Measurements from ENCODE around the gene RPF1.
A peak's percentile ranks its signal among the peaks of the same experiment; 100 is the strongest.

The RPF1 gene

DNA sequence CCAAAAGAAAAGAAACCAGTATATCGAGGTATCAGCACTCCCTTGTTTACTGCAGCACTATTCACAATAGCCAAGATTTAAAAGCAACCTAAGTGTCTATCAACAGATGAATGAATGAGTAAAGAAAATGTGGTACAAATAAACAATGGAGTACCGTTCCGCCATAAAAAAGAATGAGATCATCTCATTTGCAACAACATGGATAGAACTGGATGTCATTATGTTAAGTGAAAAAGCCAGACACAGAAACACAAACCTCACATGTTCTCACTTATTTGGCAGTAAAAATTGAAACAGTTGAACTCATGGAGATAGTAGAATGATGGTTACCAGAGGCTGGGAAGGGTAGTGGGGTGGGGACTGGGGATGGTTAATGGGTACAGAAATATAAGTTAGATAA, 31.6 kb downstream of the RPF1 start:
- no peak for DNase-seq (ENCODE audit: extremely low read depth, low read depth)
- TF ChIP-seq, protein P1, sequence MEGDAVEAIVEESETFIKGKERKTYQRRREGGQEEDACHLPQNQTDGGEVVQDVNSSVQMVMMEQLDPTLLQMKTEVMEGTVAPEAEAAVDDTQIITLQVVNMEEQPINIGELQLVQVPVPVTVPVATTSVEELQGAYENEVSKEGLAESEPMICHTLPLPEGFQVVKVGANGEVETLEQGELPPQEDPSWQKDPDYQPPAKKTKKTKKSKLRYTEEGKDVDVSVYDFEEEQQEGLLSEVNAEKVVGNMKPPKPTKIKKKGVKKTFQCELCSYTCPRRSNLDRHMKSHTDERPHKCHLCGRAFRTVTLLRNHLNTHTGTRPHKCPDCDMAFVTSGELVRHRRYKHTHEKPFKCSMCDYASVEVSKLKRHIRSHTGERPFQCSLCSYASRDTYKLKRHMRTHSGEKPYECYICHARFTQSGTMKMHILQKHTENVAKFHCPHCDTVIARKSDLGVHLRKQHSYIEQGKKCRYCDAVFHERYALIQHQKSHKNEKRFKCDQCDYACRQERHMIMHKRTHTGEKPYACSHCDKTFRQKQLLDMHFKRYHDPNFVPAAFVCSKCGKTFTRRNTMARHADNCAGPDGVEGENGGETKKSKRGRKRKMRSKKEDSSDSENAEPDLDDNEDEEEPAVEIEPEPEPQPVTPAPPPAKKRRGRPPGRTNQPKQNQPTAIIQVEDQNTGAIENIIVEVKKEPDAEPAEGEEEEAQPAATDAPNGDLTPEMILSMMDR (IDR thresholded peaks at IDR 0.05; ENCODE audit: low read depth, low read length, missing control alignments): no peak
- no peak overlapping the region for H3K4me3 ChIP-seq (replicated peaks; ENCODE audit: low read depth, low read length)

DNA sequence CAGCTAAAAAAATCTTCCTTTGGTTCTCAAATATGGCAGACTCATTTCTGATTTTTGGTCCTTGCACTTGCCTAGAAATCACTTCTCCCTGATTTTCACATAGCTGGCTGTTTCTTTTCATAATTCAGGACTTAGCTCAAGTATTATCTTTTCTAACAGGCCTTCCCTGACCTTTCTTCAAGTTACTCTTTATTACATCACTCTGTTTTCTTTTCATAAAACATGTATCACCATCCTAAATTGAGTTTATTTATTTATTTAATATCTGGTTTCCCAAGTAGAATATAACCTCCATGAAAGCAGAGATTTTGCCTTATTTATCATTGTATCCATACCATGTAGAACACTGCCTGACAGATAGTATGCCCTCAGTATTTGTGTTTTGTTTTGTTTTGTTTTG, 45.5 kb downstream of the RPF1 start:
- no peak overlapping the region for H3K4me3 ChIP-seq (replicated peaks; ENCODE audit: low read depth, low read length)
- TF ChIP-seq, protein P1 (IDR thresholded peaks at IDR 0.05; ENCODE audit: low read depth, low read length, missing control alignments): no peak
- DNase-seq (ENCODE audit: extremely low read depth, low read depth): no peak

DNA sequence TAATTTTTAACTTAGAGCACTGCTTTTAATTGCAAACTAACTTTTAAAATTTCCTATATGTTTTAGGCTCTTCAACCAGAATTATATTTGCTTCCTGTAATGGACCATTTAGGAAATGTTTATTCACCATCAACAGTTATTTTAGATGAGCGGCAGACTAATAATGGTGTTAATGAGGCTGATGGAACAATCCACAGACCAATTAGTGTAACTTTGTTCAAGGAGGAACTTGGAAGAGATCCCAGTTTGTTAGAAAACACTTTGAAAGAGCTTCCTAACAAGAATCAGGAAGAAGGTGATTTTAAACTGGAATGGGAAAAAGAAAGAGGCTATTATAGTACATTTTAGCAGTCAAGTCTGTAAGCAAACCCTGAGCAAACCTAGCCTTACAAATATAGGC, 46.7 kb downstream of the RPF1 start:
- H3K4me3 ChIP-seq (replicated peaks; ENCODE audit: low read depth, low read length): no peak overlapping the region
- TF ChIP-seq, protein P1 (IDR thresholded peaks at IDR 0.05; ENCODE audit: low read depth, low read length, missing control alignments): no peak
- no peak for DNase-seq (ENCODE audit: extremely low read depth, low read depth)

DNA sequence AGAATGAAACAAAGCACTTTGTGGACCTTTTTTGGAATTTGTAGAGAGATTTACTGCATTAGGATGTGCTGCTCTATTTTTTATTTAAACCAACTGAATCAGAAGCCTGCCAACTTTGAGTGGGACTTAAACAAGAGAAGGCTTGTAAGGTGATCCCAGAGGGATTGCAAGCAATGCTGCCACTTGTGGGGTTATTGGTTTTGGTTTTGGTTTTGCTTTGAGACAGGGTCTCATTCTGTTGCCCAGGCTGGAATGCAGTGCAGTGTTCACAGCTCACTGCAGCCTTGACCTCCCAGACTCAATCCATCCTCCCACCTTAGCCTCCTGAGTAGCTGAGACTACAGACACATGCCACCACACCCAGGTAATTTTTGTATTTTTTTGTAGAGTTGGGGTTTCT, 59.5 kb downstream of the RPF1 start:
- TF ChIP-seq, protein P1 (IDR thresholded peaks at IDR 0.05; ENCODE audit: low read depth, low read length, missing control alignments): no peak
- H3K4me3 ChIP-seq (replicated peaks; ENCODE audit: low read depth, low read length): no peak overlapping the region
- DNase-seq (ENCODE audit: extremely low read depth, low read depth): no peak

DNA sequence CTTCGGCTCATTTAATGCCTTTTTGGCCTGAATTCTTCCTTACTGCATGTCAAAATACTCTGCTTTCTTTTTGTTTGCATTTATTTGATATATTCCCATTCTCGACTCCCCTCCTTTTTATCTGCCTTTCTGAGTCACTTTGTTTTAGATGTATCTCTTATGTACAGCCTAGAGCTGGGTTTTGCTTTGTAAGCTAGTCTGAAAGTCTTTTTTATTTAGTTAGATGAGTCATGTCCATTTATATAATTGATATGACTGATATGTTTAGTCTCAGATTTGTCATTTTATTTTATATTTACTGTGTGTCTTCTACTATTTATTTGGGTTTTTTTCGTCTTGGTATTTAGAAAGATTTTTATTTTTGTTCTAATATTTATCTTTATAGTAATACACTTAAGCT, 60.9 kb downstream of the RPF1 start:
- H3K4me3 ChIP-seq (replicated peaks; ENCODE audit: low read depth, low read length): no peak overlapping the region
- no peak for DNase-seq (ENCODE audit: extremely low read depth, low read depth)
- TF ChIP-seq, protein P1 (IDR thresholded peaks at IDR 0.05; ENCODE audit: low read depth, low read length, missing control alignments): no peak

DNA sequence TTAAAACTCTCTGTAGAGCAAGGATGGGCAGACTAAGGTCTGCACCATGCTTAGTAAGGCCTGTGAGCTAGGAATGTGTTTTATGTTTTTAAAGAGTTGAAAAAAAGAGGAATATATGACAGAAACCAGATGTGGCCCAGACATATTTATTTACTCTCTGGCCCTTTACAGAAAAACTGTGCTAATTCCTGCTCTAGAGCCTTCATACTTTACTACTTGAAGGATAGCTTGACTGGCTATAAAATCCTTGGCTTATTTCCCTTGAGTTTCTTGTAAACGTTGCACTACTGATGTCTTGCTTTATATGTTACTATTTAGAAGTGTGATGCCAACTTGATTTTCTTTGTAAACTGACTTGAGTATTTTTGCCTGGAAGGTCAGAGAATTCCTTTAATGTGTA, 61.7 kb downstream of the RPF1 start:
- DNase-seq (ENCODE audit: extremely low read depth, low read depth): no peak
- TF ChIP-seq, protein P1 (IDR thresholded peaks at IDR 0.05; ENCODE audit: low read depth, low read length, missing control alignments): no peak
- H3K4me3 ChIP-seq (replicated peaks; ENCODE audit: low read depth, low read length): no peak overlapping the region

DNA sequence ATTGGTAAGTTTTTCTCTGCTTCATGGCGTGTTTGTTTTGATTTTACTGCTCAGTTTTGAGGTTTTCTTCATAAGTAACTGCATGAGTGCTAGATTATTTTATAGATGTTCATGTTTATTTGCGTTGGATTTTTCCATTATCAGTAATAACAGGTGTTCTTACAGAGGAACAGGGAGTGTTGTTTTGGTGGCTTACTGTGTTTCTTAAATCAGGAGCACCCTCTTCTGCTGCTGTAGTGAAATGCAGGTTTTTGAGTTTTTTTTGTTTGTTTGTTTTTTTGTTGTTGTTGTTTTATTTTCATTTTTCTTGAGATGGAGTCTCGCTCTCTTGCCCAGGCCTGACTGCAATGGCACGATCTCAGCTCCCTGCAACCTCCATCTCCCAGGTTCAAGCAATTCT, 62.6 kb downstream of the RPF1 start:
- TF ChIP-seq, protein P1 (IDR thresholded peaks at IDR 0.05; ENCODE audit: low read depth, low read length, missing control alignments): peak; percentile 19

More for the DNA sequence above, 62.6 kb downstream of the RPF1 start:
- no peak overlapping the region for H3K4me3 ChIP-seq (replicated peaks; ENCODE audit: low read depth, low read length)
- DNase-seq (ENCODE audit: extremely low read depth, low read depth): no peak

All from HFF-Myc (cell line).